IMR-90 (cell line): ENCODE measurements around the gene NALCN. TPM values are rescaled to one million over a fixed set of nuclear protein-coding genes. Genes with fewer than 3 reads are reported as not detected.
A peak's percentile ranks its signal among the peaks of the same experiment; 100 is the strongest.

Experiments used
- ATAC-seq: fragments of 200-7000 bp; cut with Tn5 transposase; 2 replicates; pipeline ENCODE4 v1.9.1; 2020; ENCODE audit warnings: low read depth, mild to moderate bottlenecking, moderate library complexity
- BruUV-seq: library from RNA; stranded (reverse); fragments of 400-500 nt; replicated peaks from 2 replicates; lab custom pipeline; 2021; lab: Mats Ljungman, UMichigan
- CTCF ChIA-PET: fragments of 300-600 bp; formaldehyde crosslinking; extraction: SDS; loops from one replicate; lab custom pipeline; 2021; ENCODE audit warnings: antibody characterized with exemption; lab: Yijun Ruan, JAX
- POLR2A ChIA-PET: fragments of 300-600 bp; sonication (Branson Sonifier 250); formaldehyde crosslinking; loops from one replicate; lab custom pipeline; 2022; ENCODE audit warnings: antibody characterized with exemption; ENCODE audit not compliant: unreplicated experiment; lab: Charles Lee
- DNase-seq: peaks from one replicate; pipeline ENCODE4 v3.0.0; 2013
- H2AFZ ChIP-seq: replicated peaks from 2 replicates; pipeline ENCODE3; 2013; ENCODE audit warnings: low read length, mild to moderate bottlenecking; ENCODE audit not compliant: poor library complexity
- H2AK5ac ChIP-seq: 2 replicates; pipeline ENCODE4 v1.6.1; 2013; ENCODE audit warnings: low read depth, low read length, inconsistent platforms
- H2AK9ac ChIP-seq: replicated peaks from 2 replicates; pipeline ENCODE3; 2013; ENCODE audit warnings: mild to moderate bottlenecking, low read depth, low read length, moderate library complexity; ENCODE audit not compliant: poor library complexity
- H2BK120ac ChIP-seq: 2 replicates; pipeline ENCODE4 v1.6.1; 2013; ENCODE audit warnings: low read depth, low read length, inconsistent platforms
- H2BK15ac ChIP-seq: 3 replicates; pipeline ENCODE4 v1.6.1; 2013; ENCODE audit warnings: low read depth, low read length, inconsistent platforms
- H2BK20ac ChIP-seq: 2 replicates; pipeline ENCODE4 v1.6.1; 2013; ENCODE audit warnings: low read depth, mild to moderate bottlenecking, inconsistent platforms, low read length, moderate library complexity
- H2BK5ac ChIP-seq: 2 replicates; pipeline ENCODE4 v1.6.1; 2013; ENCODE audit warnings: mild to moderate bottlenecking, low read depth, low read length, inconsistent platforms; ENCODE audit not compliant: poor library complexity, severe bottlenecking
- H3K14ac ChIP-seq: replicated peaks from 2 replicates; pipeline ENCODE4 v1.6.1; 2013; ENCODE audit warnings: low read depth, low read length, inconsistent platforms
- H3K18ac ChIP-seq: 2 replicates; pipeline ENCODE4 v1.6.1; 2013; ENCODE audit warnings: low read depth, low read length, control low read depth
- H3K23ac ChIP-seq: 2 replicates; pipeline ENCODE4 v1.6.1; 2013; ENCODE audit warnings: low read depth, low read length, inconsistent platforms
- H3K27ac ChIP-seq: 2 replicates; pipeline ENCODE4 v1.5.1; 2013; ENCODE audit warnings: mild to moderate bottlenecking, control low read depth, low read length; ENCODE audit not compliant: insufficient read depth
- H3K27me3 ChIP-seq: 2 replicates; pipeline ENCODE4 v1.6.1; 2013; ENCODE audit warnings: low read length; ENCODE audit not compliant: control insufficient read depth, insufficient read depth
- H3K36me3 ChIP-seq: 2 replicates; pipeline ENCODE4 v1.6.1; 2013; ENCODE audit warnings: low read length, mixed read lengths; ENCODE audit not compliant: control insufficient read depth, insufficient read depth
- H3K4ac ChIP-seq: 2 replicates; pipeline ENCODE4 v1.6.1; 2013; ENCODE audit warnings: low read depth, low read length, inconsistent platforms
- H3K4me1 ChIP-seq: 2 replicates; pipeline ENCODE4 v1.6.1; 2013; ENCODE audit warnings: low read length, mixed read lengths; ENCODE audit not compliant: control insufficient read depth, insufficient read depth
- H3K4me2 ChIP-seq: 2 replicates; pipeline ENCODE4 v1.6.1; 2013; ENCODE audit warnings: low read depth, mild to moderate bottlenecking, control low read depth, low read length, moderate library complexity
- H3K4me3 ChIP-seq: 2 replicates; pipeline ENCODE4 v1.5.1; 2013; ENCODE audit warnings: low read depth, mild to moderate bottlenecking, control low read depth, low read length, moderate library complexity; ENCODE audit not compliant: insufficient read depth
- H3K56ac ChIP-seq: 2 replicates; pipeline ENCODE4 v1.6.1; 2013; ENCODE audit warnings: low read length, inconsistent platforms; ENCODE audit not compliant: insufficient read depth; ENCODE audit errors: extremely low read depth
- H3K79me1 ChIP-seq, 2 experiments: 2 replicates each; pipeline ENCODE4 v1.6.1; 2013; ENCODE audit warnings: low read length in 2 of 2, inconsistent platforms in 1 of 2, low read depth in 1 of 2
- H3K9ac ChIP-seq: 2 replicates; pipeline ENCODE4 v1.6.1; 2013; ENCODE audit warnings: low read depth, low read length, control low read depth
- H3K9me1 ChIP-seq: 2 replicates; pipeline ENCODE4 v1.6.1; 2013; ENCODE audit warnings: low read length, inconsistent platforms; ENCODE audit not compliant: insufficient read depth
- H3K9me3 ChIP-seq: 2 replicates; pipeline ENCODE4 v1.6.1; 2013; ENCODE audit warnings: low read length; ENCODE audit not compliant: control insufficient read depth, insufficient read depth
- H4K20me1 ChIP-seq: 2 replicates; pipeline ENCODE4 v1.6.1; 2013; ENCODE audit warnings: low read length, inconsistent platforms; ENCODE audit not compliant: insufficient read depth
- H4K5ac ChIP-seq: 2 replicates; pipeline ENCODE4 v1.6.1; 2013; ENCODE audit warnings: mild to moderate bottlenecking, low read depth, low read length, control low read depth
- H4K8ac ChIP-seq, 2 experiments: 2 replicates each; pipeline ENCODE4 v1.6.1; 2013; ENCODE audit warnings: low read depth in 2 of 2, low read length in 2 of 2, control low read depth in 1 of 2, inconsistent platforms in 1 of 2
- H4K91ac ChIP-seq: 2 replicates; pipeline ENCODE4 v1.6.1; 2013; ENCODE audit warnings: low read depth, low read length, inconsistent platforms; ENCODE audit not compliant: insufficient read depth
- BHLHE40 ChIP-seq: fragments of 150-350 bp; IDR thresholded peaks from 2 replicates; pipeline ENCODE4 v1.6.1; 2016; ENCODE audit warnings: mild to moderate bottlenecking, low read depth, low read length
- MAZ ChIP-seq: IDR thresholded peaks from 2 replicates; pipeline ENCODE4 v1.6.1; 2012; ENCODE audit warnings: low read depth, mild to moderate bottlenecking, low read length, improper control_type of control experiment, moderate library complexity, borderline replicate concordance
- WGBS, 2 experiments: methylation state at CpG; one replicate each; pipeline versions ENCODE4 v1.1.5 to v1.1.7; 2013; ENCODE audit warnings: missing lambda C conversion rate in 2 of 2; ENCODE audit not compliant: insufficient read length in 1 of 2; ENCODE audit errors: extremely low coverage in 2 of 2; 5-methylcytosine and 5-hydroxymethylcytosine counted together
- dilution Hi-C: fragments of 300-500 bp; cut with HindIII; formaldehyde crosslinking; loops from one replicate; pipeline ENCODE4 v1.14.3; 2018; ENCODE audit warnings: low sequenced_read_pairs; ENCODE audit not compliant: unreplicated experiment
- in situ Hi-C: fragments of 300-500 bp; cut with MboI; formaldehyde crosslinking; loops from 3 replicates; pipeline ENCODE4 v1.14.3; 2019; ENCODE audit warnings: low sequenced_read_pairs, inconsistent platforms, mixed read lengths
- intact Hi-C: fragments of 100-400 bp; cut with micrococcal nuclease; formaldehyde crosslinking; loops from 2 replicates; pipeline ENCODE4 v1.10.0; 2022
- polyA plus RNA-seq, 3 experiments: library from polyadenylated mRNA; depleted of rRNA; stranded (reverse); fragments of >200 nt; gene quantifications; 2 replicates each; pipeline ENCODE4 v1.2.3, GENCODE V29; 2012; ENCODE audit warnings: low replicate concordance in 1 of 3
- total RNA-seq: library from RNA; depleted of rRNA; stranded (reverse); fragments of >200 nt; gene quantifications from 2 replicates; pipeline ENCODE4 v1.2.3, GENCODE V29; 2012

Gene NALCN
- total and polyA plus RNA-seq, 2 of the 4 experiments (the other 2 are of a cell fraction), result 2.9 to 4.8 TPM

DNA sequence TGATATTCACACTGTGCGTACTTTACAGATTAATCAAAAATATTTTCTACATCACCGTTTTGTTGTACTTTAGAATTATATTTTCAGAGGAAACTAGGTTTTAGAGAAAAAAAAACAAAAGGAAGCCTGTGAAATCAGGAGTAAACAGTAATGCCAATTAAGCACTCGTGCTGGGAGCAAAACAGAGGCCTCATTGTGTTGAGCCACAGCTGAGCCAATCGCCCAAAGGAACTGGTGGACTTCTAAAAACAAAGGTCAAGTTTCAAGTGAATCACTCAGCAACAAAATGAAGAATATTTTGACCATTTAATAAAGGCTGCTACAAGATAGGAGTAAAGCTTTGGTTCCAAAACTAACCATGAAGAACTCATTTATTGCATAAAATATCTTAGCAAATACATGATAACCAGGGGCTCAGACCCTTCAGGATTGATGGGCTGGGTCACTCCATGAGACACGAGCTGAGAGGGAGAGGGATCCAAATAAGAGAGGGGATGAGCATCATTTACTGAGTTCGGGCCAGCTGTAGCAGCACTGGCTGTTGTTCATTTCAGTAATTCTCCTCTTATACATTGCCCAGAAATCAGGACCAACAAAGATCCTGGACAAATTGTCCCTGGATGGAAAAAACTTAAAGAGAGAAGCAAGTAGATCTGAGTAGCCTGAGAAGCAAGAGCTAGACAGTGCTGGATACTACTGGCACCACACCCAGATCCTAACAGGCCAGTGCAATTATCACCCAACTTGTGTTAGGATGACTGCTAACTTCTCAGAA, 8.3 kb upstream of the NALCN start:
- no peak overlapping the region for H3K4me3 ChIP-seq
- no peak overlapping the region for H2AFZ ChIP-seq
- H4K91ac ChIP-seq, result no peak overlapping the region
- no peak overlapping the region for H3K9ac ChIP-seq
- no peak overlapping the region for H3K23ac ChIP-seq
- H3K27me3 ChIP-seq, result no peaks in the 10 kb centered on the region
- peak; percentile 69 for ATAC-seq
- no peak overlapping the region for H3K14ac ChIP-seq
- H2BK15ac ChIP-seq, result no peak overlapping the region
- no peak overlapping the region for H2BK20ac ChIP-seq
- no peak overlapping the region for H4K5ac ChIP-seq
- no peaks in the 10 kb centered on the region for H4K20me1 ChIP-seq
- intact Hi-C loops (no loop called here), in situ Hi-C loops (no loop called here), dilution Hi-C loops (no loop called here)
- no peak overlapping the region for H2AK9ac ChIP-seq
- no peak overlapping the region for H4K8ac ChIP-seq
- no peaks in the 10 kb centered on the region for H3K79me1 ChIP-seq
- no peaks in the 10 kb centered on the region for H3K4me1 ChIP-seq
- no peak overlapping the region for H3K4me2 ChIP-seq
- no peak overlapping the region for H3K4ac ChIP-seq
- no CpG with 5 or more reads among the region's 6 CpGs for WGBS, 2 experiments
- H2AK5ac ChIP-seq, result no peak overlapping the region; the same call in 1 of the 2 replicates
- H3K36me3 ChIP-seq, result no peaks in the 10 kb centered on the region
- ChIA-PET POLR2A (no interaction called here), CTCF (no interaction called here)
- DNase-seq, result peak; percentile 57
- H3K9me3 ChIP-seq, result no peaks in the 10 kb centered on the region
- TF ChIP-seq BHLHE40 (peak; percentile 62), MAZ (no peak)
- H2BK120ac ChIP-seq, result no peak overlapping the region
- no TSS peak for BruUV-seq
- no peak overlapping the region for H2BK5ac ChIP-seq
- no peak overlapping the region for H3K27ac ChIP-seq
- H3K56ac ChIP-seq, result no peak overlapping the region
- no peak overlapping the region for H3K18ac ChIP-seq
- H3K9me1 ChIP-seq, result no peaks in the 10 kb centered on the region
